NCI-H1694 treated with DMSO at 0.1 percent for 48 hours (cell line): ENCODE results near the gene AQP2.

Source experiments
- DNase-seq: peaks from one replicate; lab custom pipeline; 2025; lab: John Stamatoyannopoulos, UW

The AQP2 gene

GRCh38 chr12:49950273-49951251, at the start of gene AQP2:
TSS of gene AQP2 (plus strand) at chr12:49950737. CDS start at chr12:49950831, 94 bp downstream.
- no peak for DNase-seq

DNA sequence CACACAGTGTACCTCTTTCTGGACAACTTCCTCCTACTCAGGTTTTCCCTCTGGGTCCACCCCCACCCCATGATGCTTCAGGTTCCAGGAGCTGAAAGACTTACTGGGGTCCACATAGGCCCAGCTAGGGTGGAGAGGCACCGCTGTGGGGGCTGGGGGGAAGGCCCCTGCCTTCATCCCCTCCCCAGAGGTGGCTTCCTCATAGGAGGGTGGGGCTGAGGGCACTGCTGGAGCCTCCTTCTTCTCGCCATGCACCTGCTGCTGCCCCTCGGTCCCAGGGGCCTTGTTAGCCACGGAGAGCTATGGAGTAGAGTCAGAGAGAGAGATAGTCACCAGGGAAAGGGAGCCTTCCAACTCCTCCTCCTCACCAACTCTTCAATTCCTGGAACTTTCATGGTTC, 49.5 kb upstream of the AQP2 start:
- DNase-seq: no peak

GRCh38 chr12:49901986-49902385, 48.6 kb upstream of the AQP2 start:
- no peak for DNase-seq

GRCh38 chr12:49902399-49903350, 47.9 kb upstream of the AQP2 start:
- no peak for DNase-seq

GRCh38 chr12:49903351-49903699, 47.2 kb upstream of the AQP2 start:
- no peak for DNase-seq

GRCh38 chr12:49903700-49904423, 46.7 kb upstream of the AQP2 start, which contains the start of gene FAIM2:
TSS of gene FAIM2 (minus strand) at chr12:49903900. CDS start at chr12:49903792, 108 bp downstream.
- DNase-seq: peak; percentile 46

- DNase-seq: no peak
These were observed 45.9 kb upstream of the AQP2 start for GRCh38 chr12:49904601-49905000.

GRCh38 chr12:49905718-49906314, 44.7 kb upstream of the AQP2 start:
- DNase-seq: no peak

DNA sequence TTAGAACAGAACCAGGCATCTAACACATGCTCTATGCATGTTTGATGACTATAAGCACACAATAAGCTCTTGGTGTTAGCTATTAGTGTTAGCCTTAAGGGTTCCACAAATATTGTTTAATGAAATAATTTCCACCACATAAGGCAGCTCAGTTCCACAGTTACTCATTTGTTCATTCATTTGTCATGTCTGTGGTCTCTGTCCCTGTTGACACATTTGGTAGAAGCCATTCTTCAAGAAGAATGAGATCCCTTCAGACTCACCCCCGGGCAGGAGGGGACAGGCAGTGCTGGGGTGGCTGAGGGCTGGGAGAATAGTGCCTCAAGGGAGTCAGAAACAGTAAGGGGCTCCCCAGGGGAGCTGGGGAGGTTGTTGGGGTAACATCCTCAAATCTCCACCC, 43.2 kb upstream of the AQP2 start:
- no peak for DNase-seq

DNA sequence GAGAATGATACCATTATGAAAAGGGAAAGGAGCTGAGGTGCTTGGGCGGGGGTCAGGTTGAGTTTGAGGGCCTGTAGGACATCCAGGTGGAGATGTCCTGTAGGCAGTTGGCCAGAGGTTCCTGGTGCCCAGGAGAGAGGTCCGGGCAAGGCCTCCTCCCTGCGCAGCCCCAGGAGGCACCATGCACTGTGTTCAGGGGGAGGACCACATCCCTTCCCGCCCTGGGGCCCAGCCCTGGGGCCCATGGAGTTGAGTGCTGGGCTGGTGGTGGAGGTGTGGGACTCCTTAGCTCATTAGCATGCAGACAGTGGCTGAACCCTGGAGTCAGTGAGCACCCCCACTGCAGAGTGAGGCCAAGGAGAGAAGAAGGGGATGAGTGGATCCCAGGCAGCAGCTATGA, 41.2 kb upstream of the AQP2 start:
- DNase-seq: no peak

DNA sequence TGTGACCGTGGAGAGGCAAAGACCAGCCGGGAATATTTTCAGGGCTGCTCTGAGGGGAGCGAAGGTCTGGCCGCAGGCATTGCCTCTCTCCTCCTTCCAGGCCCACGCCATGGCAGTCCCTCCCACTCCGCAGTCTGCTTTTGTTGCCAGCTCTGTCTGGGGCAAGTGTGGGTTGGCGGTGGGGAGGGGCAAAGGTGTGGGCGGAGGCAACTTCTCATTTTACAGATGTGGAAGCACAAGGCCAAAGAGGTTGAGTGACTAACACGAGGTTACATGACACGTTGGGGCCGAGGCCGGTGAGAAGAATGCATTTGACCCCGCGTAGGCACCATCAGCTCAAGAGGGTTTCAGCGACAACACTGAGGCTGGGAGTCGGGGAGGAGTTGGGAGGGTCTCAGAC, 40.7 kb upstream of the AQP2 start:
- DNase-seq: no peak

DNA sequence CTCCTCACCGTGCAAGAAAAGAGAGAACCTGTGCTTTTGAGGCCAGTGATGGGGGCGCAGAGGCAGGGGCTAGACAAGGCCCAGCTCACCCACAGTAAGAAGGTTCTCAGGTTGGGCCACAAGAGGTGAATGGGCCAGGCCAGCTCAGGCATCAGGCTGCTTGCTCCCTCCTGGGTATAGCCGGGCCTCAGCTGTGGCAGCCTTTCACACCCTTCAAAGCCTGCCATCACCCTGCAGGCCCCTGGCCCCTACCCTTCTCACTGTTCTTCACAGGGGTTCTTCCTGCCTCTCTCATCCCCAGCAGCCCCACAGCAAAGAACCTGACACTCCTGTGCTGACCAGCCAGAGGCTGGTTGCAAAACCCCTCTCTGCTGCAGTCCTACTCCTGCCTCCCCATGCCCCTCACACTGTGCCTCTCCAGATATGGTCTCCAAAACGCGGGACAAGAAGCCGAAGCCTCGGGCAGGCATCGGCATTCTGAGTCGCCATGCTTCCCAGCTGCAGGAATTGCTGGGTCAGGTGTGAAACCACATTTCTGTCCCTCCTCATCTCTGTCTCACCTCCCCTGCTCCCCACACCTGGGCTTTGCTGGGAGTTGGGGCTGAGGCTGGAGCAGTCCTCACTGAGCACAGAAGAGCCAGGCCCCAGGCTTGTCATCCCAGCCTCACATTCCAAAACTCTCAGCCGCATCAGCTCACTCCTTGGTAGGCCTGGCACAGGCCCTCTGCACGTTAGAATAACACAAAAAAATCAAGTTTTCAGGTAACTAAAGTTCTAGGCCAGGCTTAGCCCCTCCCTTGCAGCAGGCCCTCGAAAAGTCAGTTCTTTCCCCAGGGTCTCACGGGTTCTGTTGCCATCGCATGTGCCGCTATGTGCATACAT, 40.0 kb upstream of the AQP2 start:
- DNase-seq: no peak

DNA sequence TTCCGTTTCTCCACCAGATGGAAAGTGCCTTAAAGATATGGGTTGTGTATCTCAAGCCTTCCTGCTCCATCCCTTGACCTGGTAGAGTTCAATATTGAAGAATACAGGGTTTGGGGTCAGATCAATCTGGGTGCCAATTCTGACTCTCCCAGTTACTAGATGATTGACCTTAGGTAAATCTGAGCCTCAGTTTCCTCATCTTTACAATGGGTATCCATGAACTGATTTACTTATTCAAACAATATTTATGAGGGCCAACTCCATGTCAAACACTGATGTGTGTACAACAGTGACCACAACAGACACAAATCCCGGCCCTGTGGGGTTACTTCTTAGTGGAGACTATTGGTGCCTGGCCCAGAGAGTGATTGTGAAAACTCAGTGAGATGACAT, 39.3 kb upstream of the AQP2 start:
- DNase-seq: no peak

DNA sequence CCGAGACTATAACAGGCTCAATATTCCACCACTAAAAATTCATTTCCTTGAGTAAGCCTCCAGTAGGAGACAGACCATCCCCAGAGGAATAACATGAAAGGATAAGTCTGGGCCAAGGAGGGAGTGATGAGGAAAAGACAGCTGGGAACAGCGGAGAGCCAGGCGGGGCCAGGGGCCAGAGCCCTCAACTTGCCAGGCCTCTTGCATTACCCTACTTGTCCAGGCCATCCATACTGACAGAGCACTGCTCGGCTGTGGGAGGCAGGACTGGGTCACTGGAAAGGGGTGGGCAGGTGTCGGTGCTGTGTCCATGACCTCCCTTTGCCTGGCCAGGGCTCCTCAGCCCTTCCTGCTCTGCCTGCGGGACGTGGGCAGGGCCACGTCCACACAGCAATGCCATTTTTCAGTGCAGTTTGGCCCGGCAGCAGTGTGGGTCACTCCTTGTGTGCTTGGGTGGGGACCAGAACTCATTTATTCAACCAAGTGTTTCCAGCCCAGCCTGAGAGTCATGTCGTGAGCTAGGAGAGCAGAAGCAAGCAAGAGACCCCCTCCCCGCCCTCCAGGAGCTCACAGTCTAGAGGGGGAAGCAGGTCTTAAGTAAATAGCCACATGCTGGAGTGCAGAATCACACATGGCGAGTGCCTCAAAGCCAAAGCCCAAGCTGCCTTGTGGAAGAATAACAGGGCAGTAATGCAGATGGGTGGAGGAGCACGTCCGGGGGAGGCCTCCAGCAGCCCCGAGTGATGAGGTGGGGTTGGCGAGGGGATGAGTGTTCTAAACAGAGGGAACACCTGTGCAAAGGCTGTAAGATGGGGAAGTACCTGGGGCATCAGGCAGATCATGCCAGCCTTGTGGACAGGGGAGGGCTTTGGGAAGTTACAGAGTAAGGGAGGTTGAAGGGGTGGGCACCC, 37.9 kb upstream of the AQP2 start:
- no peak for DNase-seq

DNA sequence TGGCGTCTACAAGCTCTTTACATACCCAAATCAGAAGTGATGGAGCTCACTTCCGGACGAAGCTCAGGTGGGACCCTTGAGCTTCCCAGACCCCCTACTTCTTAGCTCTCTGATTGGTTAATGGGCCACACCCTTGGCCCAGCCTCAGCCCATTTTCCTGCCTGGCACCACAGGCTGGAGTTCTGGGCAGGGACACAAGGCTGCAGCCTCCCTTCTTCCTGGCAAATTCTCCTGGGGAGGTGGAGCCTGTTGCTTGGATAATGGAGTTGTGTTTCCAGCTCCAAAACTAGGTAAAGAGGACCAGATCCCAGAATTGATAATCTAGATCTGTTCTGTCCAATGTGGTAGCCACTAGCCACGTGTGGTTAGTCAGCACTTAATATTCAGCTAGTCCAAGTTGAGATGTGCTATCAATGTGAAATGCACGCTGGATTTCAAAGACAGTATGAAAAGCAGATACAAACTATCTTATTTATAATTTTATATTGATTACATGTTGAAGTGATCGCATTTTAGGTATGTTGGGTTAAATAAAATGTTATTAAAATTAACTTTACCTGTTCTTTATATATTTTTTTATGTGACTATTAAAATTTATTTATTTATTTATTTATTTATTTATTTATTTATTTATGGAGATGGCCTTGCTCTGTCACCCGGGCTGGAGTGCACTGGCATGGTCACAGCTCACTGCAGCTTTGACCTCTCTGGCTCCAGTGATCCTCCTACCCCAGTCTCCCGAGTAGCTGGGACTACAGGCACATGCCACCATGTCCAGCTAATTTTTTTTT, 34.2 kb upstream of the AQP2 start:
- DNase-seq: no peak

GRCh38 chr12:49917166-49917787, 33.3 kb upstream of the AQP2 start:
- no peak for DNase-seq

DNA sequence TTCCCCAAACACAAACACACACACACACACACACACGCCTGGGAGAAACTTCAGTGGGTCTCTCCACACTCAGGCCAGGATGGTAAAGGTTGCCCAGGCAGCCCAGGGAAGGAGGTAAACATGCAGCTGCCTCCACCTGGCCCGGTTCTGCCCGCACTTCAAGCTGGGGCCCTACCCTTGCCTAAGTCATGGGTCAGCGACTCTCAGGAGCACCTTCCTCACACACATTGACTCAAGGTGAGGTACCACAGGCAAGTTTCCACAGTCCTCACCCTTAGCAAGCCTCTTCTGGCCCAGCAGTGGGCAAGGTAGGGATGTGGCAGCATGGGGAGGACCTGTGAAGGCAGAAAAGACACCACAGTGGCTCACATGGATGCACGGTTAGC, 32.8 kb upstream of the AQP2 start:
- DNase-seq: no peak

- DNase-seq: no peak
These were observed 30.2 kb upstream of the AQP2 start for GRCh38 chr12:49920241-49920914.
